ENCODE measurements around the gene GLS. TPM values are rescaled to one million over a fixed set of nuclear protein-coding genes. Genes with fewer than 3 reads are reported as not detected.

GLS gene
- total and polyA plus RNA-seq, 2 of the 13 experiments (the other 11 are each of a cell fraction or from before 2014, with no cell fraction given) = 78.6 to 183 TPM

GRCh38 chr2:191013932-191014652, 133.5 kb downstream of the GLS start, which contains the start of gene STAT1 (continued):
- TF ChIP-seq RERE (CRISPR knock-in tag; IDR thresholded peaks at IDR 0.05; ENCODE audit: low read depth) (peak; percentile 86), ZNF780A (CRISPR knock-in tag; IDR thresholded peaks at IDR 0.05) (no peak), DBP (CRISPR knock-in tag; IDR thresholded peaks at IDR 0.05; ENCODE audit: not compliant biosample characterization) (peak; percentile 93), ZNF644 (CRISPR knock-in tag; IDR thresholded peaks at IDR 0.05; ENCODE audit: low read depth) (no peak; the same call in 1 of the 2 replicates), HBP1 (CRISPR knock-in tag; IDR thresholded peaks at IDR 0.05; ENCODE audit: low read depth) (peak; percentile 94), ZNF143 (CRISPR knock-in tag; IDR thresholded peaks at IDR 0.05) (peak; percentile 59; the same call in 1 of the 2 replicates), KDM5B (CRISPR knock-in tag; IDR thresholded peaks at IDR 0.05; ENCODE audit: borderline replicate concordance) (peak; percentile 98), EHMT2 (IDR thresholded peaks at IDR 0.05; ENCODE audit: borderline replicate concordance, low read depth, low read length) (0 out of 2 replicates have a peak, but pooled peaks have one; percentile 52), TAF1 (CRISPR knock-in tag; IDR thresholded peaks at IDR 0.05) (peak; percentile 94), ZNF12 (CRISPR knock-in tag; IDR thresholded peaks at IDR 0.05) (peak; percentile 55; the same call in 1 of the 2 replicates), ZNF124 (CRISPR knock-in tag; IDR thresholded peaks at IDR 0.05) (peak; percentile 96; the same call in 1 of the 2 replicates), ZNF331 (CRISPR knock-in tag; IDR thresholded peaks at IDR 0.05) (peak; percentile 90), ZNF619 (CRISPR knock-in tag; IDR thresholded peaks at IDR 0.05) (peak; percentile 56; the same call in 1 of the 2 replicates), NFATC3 (CRISPR knock-in tag; IDR thresholded peaks at IDR 0.05) (no peak; the same call in 1 of the 2 replicates), ZNF460 (CRISPR knock-in tag; IDR thresholded peaks at IDR 0.05; ENCODE audit: borderline replicate concordance) (peak; percentile 59; the same call in 1 of the 2 replicates), REST (IDR thresholded peaks at IDR 0.05; ENCODE audit: borderline replicate concordance in 1 of 2, low read depth in 1 of 2, low read length in 2 of 2) (peak in 1 of 2 experiments; percentile 74; a peak in 1 of 4 replicates), ZNF530 (CRISPR knock-in tag; IDR thresholded peaks at IDR 0.05; ENCODE audit: low read depth) (no peak), REXO4 (CRISPR knock-in tag; IDR thresholded peaks at IDR 0.05; ENCODE audit: borderline replicate concordance) (peak; percentile 80; the same call in 1 of the 2 replicates)

All from HepG2 (cell line).